ENCODE data around the gene ZFAND3. TPM values are rescaled to one million over a fixed set of nuclear protein-coding genes. Genes with fewer than 3 reads are reported as not detected.

Gene ZFAND3
- total and polyA plus RNA-seq, 2 donors (not counting 1 experiment from before 2014, with no cell fraction given): 13.5 to 58.3 TPM

GRCh38 chr6:37783025-37783855 is 36.3 kb upstream of the ZFAND3 start:
- Histone ChIP-seq H3K79me2 (ENCODE audit: control insufficient read depth, insufficient read depth, low read length) (no peaks in the 10 kb centered on the region), H3K4me3 (ENCODE audit: control extremely low read depth in 1 of 5, extremely low read depth in 1 of 5, insufficient read depth in 1 of 5, low read depth in 2 of 5, low read length in 4 of 5) (peak overlapping the region in 4 of 5 experiments; percentile 42 to 67 (median 56)), H3K9me3 (ENCODE audit: control extremely low read depth in 1 of 3, control insufficient read depth in 2 of 3, insufficient read depth in 1 of 3, low read length in 2 of 3) (peaks cover 0 to 5% (median 0%) of the 10 kb centered on the region in 3 donors), H3K27me3 (replicated peaks in 1 of 4; ENCODE audit: control extremely low read depth in 1 of 4, control insufficient read depth in 3 of 4, insufficient read depth in 4 of 4, low read length in 3 of 4) (peaks cover 0 to 23% (median 15%) of the 10 kb centered on the region in 4 experiments), H3K9ac (ENCODE audit: low read length) (peak overlapping the region; percentile 63), H3K36me3 (replicated peaks in 1 of 2; ENCODE audit: control extremely low read depth in 1 of 2, control insufficient read depth in 1 of 2, extremely low read depth in 1 of 2, insufficient read depth in 2 of 2, low read length in 1 of 2) (no peaks in the 10 kb centered on the region), H3K27ac (ENCODE audit: low read length in 2 of 2) (no peak overlapping the region), H2AFZ (ENCODE audit: insufficient read depth, low read depth, low read length, poor library complexity, severe bottlenecking) (peak overlapping the region; percentile 80), H3K4me2 (replicated peaks; ENCODE audit: low read depth, low read length, poor library complexity, severe bottlenecking) (peak overlapping the region; percentile 94), H4K20me1 (ENCODE audit: control insufficient read depth, insufficient read depth, low read length, poor library complexity, severe bottlenecking) (no peaks in the 10 kb centered on the region), H3K4me1 (ENCODE audit: control insufficient read depth in 2 of 2, insufficient read depth in 2 of 2, low read length in 2 of 2) (peaks cover 15 to 18% of the 10 kb centered on the region in 2 donors)
- TF ChIP-seq CTCF (IDR thresholded peaks at IDR 0.05): no peak
- TF ChIP-seq EZH2 (IDR thresholded peaks at IDR 0.05; ENCODE audit: borderline replicate concordance, insufficient read depth, low read depth, low read length, poor library complexity, severe bottlenecking): no peak
- peak overlapping the region; percentile 86 for H3K4me3 Mint-ChIP-seq
- peak; percentile 19 for DNase-seq
- no peak overlapping the region for H3K27ac Mint-ChIP-seq
- intact Hi-C loops (cut with micrococcal nuclease): no loop called here
- H3K27me3 Mint-ChIP-seq: peaks cover 38% of the 10 kb centered on the region
- ChIA-PET POLR2A (no interaction called here), CTCF (interaction anchor here (0.5 to 1.3 kb wide), 2 partner anchors 8 to 195 kb away, joined by 3 to 9 read pairs; no protein-coding TSS in a partner anchor)
- no peaks in the 10 kb centered on the region for H3K9me3 Mint-ChIP-seq (ENCODE audit: insufficient read depth)
- peak; percentile 41 for ATAC-seq (ENCODE audit: low read depth)
- peaks cover 15% of the 10 kb centered on the region for H3K4me1 Mint-ChIP-seq
- WGBS (ENCODE audit: insufficient coverage): 38% methylated on average over 16 of the region's 26 CpGs
